Kidney capillary endothelial cell (primary cell): ENCODE data around the gene RAB3IL1.
"Not testable (repeated sequence)": the region's sequence is repeated elsewhere in the genome, so short reads cannot be mapped to it uniquely, and the experiment has no call there.

Experiments
- DNase-seq: peaks from one replicate; pipeline ENCODE4 v3.0.0-alpha.2; 2018; ENCODE audit warnings: low spot score

The RAB3IL1 gene, protein sequence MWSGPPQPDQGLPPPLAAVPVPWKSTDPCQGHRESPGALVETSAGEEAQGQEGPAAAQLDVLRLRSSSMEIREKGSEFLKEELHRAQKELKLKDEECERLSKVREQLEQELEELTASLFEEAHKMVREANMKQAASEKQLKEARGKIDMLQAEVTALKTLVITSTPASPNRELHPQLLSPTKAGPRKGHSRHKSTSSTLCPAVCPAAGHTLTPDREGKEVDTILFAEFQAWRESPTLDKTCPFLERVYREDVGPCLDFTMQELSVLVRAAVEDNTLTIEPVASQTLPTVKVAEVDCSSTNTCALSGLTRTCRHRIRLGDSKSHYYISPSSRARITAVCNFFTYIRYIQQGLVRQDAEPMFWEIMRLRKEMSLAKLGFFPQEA

DNA sequence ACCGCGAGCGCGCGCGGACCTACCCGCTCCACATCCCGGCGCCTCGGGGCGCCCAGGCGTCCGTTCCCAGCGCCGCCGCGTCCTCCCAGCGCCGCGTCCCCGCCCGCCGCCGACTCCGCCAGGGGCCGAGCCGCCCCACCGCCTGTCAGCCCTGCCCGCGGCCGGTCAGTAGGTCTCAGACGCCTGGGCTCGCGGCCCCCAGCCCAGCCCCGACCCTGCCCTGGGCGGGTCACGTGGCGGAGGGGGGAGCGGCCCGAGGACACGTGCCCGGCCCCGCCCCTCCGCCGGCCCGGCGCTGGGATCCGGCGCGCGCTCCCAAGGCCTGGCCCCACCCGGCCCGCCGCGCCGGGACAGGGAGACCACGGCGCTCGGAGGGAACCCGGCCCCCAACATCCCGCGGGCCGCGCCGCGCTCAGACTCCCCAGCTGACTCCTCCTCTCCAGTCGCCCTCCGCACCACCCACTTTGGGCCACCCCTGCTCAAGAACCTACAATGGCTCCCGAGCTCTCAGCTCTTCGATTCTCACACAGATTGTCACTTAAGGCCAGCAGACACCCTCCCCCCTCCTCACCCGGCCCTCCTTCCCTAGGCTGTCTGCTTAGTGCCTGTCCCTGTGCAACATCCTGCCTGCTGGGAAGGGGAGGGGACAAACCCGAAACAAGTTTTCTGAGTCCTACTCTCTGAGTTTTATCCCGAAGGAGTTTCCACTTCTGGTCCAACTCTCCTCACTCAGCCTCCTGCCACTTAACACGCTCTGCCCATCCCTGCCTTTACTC is at the start of gene RAB3IL1:
Gene RAB3IL1, minus strand, starts transcription at position 233 of the 776 bp plus-strand sequence. Its CDS starts 199 bp downstream, at position 34.
- no peak for DNase-seq

DNA sequence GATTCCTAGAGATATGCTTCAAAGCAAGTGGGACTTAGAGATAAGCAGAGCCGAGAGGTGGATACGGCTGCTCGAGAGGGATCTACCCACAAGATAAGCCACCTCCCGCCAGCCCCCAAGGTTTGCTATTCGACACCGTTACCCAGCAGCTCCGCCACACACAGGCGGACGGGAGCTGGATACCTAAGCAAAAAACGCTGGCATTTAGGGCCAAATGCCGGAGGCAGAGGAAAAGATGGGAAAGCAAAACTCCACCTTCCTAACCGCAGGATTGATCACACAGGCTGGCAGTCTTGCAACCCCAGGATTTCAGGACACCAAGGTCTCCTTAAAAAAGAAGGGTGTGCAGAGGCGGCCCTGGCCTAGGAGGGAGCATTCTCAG is 49.4 kb upstream of the RAB3IL1 start:
- no peak for DNase-seq

DNA sequence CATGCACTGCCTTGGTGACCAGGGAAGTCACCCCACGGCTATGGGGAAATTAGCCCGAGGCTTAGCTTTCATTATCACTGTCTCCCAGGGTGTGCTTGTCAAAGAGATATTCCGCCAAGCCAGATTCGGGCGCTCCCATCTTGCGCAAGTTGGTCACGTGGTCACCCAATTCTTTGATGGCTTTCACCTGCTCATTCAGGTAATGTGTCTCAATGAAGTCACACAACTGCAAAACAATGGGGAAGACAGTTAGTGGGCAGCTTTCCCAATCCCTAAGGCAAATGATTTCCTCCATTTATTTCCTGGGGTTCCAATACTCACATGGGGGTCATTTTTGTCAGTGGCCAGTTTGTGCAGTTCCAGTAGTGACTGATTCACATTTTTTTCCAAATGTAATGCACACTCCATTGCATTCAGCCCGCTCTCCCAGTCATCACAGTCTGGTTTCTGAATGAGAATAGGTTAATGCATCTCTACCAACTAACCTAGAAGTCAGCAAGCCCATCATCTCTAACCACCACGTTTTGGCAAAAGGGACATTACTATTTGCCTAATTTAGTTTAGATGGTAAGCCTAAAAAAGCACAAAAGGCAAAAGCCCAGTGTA is 47.4 kb upstream of the RAB3IL1 start:
- DNase-seq: not testable (repeated sequence)

DNA sequence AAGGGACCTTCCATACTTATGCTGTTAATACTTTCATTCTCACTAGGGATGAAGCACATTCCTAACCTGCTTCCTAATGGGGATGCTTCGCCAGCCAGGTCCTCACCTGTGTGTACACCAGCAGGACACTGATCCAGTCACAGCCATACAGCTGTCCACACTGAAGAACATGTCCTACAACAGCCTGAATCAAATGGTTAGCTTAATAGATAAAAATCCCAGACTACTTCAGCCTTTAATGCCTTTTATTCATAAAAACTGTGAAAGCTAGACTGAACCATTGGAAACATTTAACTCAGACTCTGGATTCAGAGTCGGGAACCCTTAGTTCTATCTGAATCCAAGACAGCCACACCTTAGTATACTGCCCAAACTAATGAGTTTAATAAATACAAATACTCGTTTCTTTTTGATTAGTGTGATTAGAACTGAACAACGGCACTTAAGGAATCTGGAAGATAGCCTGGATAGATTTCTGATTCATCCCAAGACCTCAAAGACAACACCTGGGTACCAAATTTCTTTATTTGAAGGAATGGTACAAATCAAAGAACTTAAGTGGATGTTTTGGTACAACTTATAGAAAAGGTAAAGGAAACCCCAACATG is 46.8 kb upstream of the RAB3IL1 start:
- no peak for DNase-seq

DNA sequence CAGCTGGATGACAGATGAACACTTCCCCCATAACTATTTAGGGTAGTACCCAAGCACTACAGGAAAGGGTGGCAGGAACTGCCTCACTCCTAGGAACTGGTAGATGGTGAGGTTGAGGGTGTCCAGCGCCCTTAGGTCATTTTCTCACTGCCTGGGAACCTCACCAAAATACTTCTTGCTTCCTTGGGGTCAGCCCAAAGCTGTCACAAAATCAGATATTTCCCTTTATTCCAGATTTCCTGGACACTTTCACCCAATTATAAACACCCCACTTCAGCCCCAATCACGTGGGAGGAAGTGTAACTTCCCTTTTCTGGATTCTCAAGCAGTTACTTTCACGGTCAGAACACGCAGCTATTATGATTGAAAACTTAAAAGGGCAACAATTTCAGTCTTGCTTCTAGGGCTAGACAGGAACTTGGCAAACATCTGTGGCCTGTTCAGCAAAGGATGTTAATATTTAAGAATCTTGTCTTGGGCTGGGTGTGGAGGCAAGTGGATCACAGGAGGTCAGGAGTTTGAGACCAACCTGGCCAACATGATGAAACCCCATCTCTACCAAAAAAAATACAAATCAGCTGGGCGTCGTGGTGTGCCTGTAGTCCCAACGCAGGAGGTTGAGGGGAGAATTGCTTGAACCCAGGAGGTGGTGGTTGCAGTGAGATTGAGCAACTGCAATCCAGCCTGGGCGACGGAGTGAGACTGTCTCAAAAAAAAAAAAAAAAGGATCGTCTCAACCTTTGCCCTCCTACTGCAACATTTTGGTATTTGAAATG is 46.1 kb upstream of the RAB3IL1 start:
- DNase-seq: no peak

DNA sequence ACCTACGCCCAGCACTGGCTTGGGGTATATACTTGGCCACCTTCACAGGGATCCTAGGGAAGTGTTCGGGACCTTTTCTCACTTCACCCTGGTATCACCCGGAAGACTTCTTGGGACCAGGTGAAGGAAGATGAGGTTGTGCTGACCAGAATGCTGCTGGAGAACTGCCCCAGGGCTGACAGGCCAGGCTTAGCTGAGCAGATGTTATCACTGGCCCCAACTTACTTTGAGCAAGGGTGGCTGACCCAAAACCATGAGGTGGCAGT is 45.6 kb upstream of the RAB3IL1 start:
- no peak for DNase-seq

DNA sequence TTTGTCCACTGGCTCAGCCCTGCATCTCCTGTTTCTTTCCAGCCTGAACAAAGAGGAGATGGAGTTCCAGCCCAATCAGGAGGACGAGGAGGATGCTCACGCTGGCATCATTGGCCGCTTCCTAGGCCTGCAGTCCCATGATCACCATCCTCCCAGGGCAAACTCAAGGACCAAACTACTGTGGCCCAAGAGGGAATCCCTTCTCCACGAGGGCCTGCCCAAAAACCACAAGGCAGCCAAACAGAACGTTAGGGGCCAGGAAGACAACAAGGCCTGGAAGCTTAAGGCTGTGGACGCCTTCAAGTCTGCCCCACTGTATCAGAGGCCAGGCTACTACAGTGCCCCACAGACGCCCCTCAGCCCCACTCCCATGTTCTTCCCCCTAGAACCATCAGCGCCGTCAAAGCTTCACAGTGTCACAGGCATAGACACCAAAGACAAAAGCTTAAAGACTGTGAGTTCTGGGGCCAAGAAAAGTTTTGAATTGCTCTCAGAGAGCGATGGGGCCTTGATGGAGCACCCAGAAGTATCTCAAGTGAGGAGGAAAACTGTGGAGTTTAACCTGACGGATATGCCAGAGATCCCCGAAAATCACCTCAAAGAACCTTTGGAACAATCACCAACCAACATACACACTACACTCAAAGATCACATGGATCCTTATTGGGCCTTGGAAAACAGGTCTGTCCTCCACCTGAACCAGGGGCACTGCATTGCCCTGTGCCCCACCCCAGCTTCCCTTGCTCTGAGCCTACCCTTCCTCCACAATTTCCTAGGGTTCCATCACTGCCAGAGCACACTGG is 45.0 kb upstream of the RAB3IL1 start:
- no peak for DNase-seq

DNA sequence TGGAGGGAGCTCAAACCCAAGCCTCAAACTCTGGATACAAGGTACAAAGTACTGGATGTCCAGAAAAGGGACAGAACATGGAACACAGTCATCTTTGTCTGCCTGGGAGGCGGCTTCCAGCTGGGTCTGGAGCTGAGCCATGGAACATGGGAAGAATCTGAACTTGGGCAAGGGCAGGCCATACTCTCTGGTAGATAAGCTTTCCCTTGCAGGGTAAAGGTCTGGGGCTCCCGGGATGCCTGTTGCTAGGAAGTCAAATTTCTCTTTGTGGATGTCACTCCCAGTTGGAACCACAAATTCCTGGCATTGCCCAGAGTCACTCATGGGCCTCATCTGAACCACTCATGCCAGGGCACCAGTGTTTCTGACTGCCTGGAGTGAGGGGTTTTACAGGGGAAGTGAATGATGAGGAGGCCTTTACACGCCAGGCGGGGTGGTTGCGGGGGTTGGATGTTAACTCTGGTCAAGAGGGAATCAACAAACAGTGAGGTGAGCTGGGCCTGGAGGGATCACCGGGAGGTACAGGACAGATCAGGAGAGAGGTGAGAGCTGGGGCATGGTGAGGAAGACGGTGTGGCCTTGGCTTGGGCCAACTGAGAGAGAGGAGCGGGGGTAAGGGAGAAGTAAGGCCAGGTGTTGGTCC is 44.3 kb upstream of the RAB3IL1 start:
- DNase-seq: no peak

DNA sequence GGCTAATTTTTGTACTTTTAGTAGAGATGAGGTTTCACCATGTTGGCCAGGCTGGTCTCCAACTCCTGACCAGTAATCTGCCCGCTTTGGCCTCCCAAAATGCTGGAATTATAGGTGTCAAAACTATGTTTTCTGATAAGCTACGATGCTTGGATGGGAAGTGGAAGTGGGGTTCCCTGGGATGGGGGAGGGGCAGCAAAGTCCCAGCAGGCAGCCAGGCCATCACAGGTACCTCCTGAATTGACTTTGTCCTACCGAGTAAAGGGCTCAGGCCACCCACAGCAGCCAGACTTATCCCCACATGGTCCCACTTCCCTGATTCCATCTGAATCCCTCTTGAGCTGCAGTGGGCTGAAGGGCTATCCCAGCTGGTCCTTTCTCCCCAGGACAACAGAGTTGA is 43.2 kb upstream of the RAB3IL1 start:
- no peak for DNase-seq

DNA sequence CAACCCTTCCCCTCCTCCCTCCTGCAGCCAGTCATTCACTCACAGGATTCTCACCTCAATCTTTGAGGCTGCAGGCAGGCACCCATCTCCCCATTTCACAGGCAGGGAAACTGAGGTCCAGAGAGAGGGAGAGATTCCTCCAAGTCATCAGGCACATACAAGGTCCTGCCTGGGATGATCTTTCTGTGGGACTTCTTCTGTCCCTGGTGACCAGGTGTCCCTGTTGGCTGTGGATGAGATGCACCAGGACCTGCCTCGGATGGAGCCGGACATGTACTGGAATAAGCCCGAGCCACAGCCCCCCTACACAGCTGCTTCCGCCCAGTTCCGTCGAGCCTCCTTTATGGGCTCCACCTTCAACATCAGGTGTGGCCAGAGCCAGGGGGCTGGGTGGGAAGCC is 42.3 kb upstream of the RAB3IL1 start:
- no peak for DNase-seq

DNA sequence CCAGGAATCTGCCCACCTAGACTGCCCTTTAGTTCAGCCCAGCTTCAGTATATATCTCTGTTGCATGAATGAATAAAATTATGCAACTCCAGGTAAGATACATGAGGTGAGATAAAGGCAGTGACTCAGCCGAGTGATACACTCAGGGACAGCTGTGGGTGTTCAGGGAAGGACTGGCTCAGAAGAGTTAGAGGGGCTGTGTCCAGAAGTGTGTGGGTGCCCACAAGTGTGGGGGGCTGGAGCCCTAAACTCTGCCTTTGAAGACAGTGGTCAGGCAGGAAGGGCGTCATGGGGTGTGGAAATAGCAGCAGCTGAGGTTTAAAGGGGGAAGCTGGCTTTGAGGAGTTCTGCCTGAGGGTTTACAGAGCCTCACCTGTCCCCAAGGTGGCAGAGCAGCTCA is 41.7 kb upstream of the RAB3IL1 start:
- no peak for DNase-seq

DNA sequence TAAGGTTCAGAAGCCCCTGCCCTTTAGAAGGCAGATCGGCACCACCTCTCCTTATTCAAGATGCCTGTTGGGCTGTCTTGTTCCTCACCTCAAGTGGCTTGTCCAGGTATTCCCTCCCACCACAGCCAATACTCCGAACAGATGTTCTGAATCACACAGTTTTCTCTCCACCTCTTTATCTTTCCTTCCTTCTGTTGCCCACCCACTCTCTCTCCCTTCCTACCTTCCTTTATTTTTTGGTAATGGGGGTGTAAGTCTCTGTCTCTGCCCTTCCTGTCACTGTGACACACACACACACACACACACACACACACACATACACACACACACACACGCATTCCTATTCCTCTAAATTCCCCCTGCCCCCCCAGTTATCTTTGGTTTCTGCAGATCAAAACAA is 41.2 kb upstream of the RAB3IL1 start:
- no peak for DNase-seq

DNA sequence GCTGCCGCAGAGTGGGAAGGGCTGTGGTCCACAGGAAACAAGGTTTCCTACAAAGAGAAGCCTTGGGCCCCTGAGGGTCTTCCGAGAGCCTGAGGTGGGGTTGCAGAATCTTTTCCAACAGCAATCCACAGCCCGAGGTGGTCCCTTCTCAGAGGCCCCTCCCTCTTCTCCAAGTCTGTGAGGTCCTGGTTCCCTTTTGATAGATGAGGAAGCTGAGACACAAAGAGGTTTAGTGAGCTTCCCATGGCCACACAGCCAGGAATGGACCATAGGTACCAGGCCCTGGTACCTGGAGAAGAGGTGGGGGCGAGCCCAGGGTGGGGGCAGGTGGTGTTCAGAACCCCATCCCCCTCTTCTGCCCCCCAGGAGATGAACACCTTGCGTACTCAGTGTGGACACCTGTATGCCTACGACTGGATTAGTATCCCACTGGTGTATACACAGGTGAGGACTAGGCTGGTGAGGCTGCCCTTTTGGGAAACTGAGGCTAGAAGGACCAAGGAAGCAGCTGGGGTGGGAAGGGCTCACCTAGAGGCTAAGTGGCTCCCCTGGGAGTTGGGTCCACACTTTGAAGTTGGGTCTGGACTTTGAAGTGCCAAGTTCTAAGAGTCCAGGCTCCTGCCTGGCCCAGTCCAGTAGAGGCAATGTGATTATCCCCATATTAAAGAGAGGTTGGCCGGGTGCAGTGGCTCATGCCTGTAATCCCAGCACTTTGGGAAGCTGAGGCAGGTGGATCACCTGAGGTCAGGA is 39.8 kb upstream of the RAB3IL1 start:
- DNase-seq: no peak

DNA sequence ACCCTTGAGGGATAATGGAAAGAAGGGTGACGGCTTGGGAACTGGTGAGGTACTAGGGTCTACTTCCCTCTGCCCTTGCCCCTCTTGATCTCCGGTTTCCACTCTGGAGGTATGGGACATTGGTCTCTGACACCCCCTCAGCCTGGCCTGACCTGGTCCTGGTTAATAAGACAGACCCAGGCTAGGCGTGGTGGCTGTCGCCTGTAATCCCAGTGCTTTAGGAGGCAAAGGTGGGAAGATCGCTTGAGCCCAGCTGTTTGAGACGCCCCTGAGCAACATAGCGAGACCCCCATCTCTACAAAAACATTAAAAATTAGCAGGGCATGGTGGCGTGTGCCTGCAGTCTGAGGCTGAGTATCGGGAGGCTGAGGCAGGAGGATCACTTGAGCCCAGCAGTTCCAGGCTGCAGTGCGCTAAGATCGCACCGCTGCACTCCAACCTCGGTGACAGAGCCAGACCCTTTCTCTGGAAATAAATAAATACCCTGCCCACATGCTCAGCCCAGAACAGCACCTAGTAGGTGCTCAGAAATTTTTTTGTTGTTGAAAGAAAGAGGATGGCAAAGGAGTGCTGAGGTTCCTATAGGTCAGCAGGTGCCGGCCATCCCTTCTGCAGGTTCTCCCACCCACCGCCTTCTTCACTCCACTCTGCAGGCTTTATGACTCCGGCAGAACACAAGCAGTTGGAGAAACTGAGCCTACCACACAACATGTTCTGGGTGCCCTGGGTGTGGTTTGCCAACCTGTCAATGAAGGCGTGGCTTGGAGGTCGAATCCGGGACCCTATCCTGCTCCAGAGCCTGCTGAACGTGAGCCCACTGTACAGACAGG is 39.0 kb upstream of the RAB3IL1 start:
- DNase-seq: no peak

DNA sequence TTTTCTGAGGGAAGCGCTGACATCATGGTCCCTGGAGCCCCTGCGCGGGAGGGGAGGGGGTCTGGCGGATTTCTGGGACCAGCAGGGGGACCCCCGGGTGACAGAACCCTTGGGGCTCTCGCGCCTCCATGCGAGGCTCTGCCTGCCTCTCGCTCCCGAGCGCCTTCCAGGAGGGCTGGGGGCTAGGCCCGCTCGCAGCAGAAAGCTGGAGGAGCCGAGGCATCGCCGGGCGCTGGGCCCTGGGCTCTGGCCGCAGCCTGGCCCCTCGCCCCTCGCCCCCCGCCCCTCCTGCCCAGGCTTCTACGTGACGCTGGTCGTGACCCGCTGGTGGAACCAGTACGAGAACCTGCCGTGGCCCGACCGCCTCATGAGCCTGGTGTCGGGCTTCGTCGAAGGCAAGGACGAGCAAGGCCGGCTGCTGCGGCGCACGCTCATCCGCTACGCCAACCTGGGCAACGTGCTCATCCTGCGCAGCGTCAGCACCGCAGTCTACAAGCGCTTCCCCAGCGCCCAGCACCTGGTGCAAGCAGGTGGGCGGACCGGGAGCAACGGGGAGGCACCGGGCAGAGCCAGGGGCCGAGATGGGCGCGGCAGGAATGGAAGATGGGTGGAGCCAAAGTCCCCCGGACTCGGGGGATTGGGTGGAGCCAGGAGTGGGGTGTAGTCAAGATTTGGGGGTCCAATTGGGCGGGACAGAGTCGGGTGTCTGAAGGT is 38.2 kb upstream of the RAB3IL1 start:
- DNase-seq: no peak

DNA sequence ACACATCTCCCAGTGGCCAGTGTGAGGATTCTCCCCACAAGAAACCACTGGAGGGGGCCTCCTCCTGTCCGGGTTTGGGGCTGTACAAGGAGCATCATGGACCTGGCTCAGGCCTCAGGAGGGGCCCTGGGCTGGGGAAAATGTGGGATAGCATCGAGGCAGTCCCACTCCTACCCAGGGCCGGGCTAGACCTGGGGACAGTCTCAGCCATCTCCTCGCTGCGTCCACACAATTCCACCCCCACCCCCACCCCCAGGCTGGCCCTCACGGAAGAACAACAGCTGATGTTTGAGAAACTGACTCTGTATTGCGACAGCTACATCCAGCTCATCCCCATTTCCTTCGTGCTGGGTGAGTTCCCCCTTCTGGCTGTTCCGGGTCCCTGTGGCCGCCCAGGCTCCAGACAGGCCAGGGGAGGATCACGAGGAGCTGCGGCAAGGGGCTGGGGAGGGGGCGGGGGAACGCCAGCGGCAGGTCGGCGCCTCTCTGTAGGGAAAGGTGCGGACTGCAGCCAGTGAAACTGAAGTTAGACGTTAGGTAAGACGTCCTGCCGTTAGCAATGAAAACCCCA is 37.6 kb upstream of the RAB3IL1 start:
- DNase-seq: no peak

DNA sequence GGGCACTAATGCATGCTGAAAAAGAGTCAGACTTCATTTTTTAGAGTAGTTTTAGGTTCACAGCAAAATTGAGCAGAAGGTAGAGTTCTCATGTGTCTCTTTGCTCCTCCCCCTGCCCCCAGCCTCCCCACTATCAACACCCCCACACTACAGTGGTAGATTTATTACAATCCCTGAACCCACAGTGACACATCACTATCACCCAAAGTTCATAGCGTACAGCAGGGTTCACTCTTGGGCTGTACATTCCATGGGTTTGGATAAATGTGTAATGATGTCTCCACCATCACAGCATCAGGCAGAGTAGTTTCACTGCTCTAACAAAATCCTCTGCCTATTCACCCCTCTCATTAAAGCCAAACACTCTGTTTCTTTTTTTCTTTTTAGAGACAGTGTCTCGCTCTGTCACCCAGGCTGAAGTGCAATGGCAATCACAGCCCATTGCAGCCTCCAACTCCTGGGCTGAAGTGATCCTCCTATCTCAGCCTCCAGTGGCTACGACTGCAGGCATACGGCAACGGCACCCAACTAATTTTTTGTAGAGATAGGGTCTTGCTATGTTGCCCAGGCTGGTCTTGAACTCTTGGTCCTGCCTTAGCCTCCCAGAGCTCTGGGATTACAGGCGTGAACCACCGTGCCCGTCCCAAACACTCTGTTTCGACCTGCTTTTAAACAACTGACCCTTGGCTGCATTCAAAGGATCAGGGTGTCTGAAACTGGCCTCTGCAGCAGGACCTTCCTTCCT is 36.9 kb upstream of the RAB3IL1 start:
- DNase-seq: no peak
